Caco-2 (cell line): Measurements from ENCODE around the gene GDPD4. TPM values are rescaled to one million over a fixed set of nuclear protein-coding genes. Genes with fewer than 3 reads are reported as not detected.
A peak's percentile ranks its signal among the peaks of the same experiment; 100 is the strongest.

Experiments
- BruUV-seq: library from RNA; stranded (reverse); fragments of 400-500 nt; replicated peaks from 2 replicates; lab custom pipeline; 2021; lab: Mats Ljungman, UMichigan
- CTCF ChIA-PET: fragments of 300-600 bp; sonication (Branson Sonifier 250); formaldehyde crosslinking; loops from one replicate; lab custom pipeline; 2022; ENCODE audit warnings: antibody characterized with exemption; lab: Charles Lee
- POLR2A ChIA-PET: fragments of 300-600 bp; sonication (Branson Sonifier 250); formaldehyde crosslinking; loops from one replicate; lab custom pipeline; 2022; ENCODE audit warnings: antibody characterized with exemption; lab: Charles Lee
- DNase-seq, 2 experiments: peaks; one replicate each; pipeline versions ENCODE4 v3.0.0 to v3.0.0-alpha.2; 2020 to 2022
- H3K27me3 ChIP-seq: replicated peaks from 2 replicates; pipeline ENCODE4 v1.6.0; 2011; ENCODE audit warnings: low read length; ENCODE audit not compliant: control insufficient read depth, insufficient read depth
- H3K36me3 ChIP-seq: 2 replicates; pipeline ENCODE4 v1.5.1; 2011; ENCODE audit warnings: low read length; ENCODE audit not compliant: control insufficient read depth, insufficient read depth
- H3K4me1 ChIP-seq: fragments of 250-450 bp; sonication (Bioruptor Pico); 2 replicates; pipeline ENCODE4 v1.5.1; 2020; ENCODE audit warnings: mild to moderate bottlenecking
- H3K4me3 ChIP-seq: 2 replicates; pipeline ENCODE4 v1.5.1; 2011; ENCODE audit warnings: low read depth, mild to moderate bottlenecking, control low read depth, low read length
- H3K9me3 ChIP-seq: fragments of 250-450 bp; sonication (Bioruptor Pico); 2 replicates; pipeline ENCODE4 v1.5.1; 2020; ENCODE audit warnings: mild to moderate bottlenecking, moderate library complexity
- H3K27ac Mint-ChIP-seq: one replicate; pipeline ENCODE4 v1.8.0; 2022; ENCODE audit warnings: mixed read lengths; ENCODE audit not compliant: unreplicated experiment
- H3K27me3 Mint-ChIP-seq: one replicate; pipeline ENCODE4 v1.8.0; 2022; ENCODE audit warnings: mixed read lengths; ENCODE audit not compliant: insufficient read depth, unreplicated experiment
- H3K36me3 Mint-ChIP-seq: one replicate; pipeline ENCODE4 v1.8.0; 2022; ENCODE audit warnings: mild to moderate bottlenecking, mixed read lengths; ENCODE audit not compliant: insufficient read depth, unreplicated experiment
- H3K4me1 Mint-ChIP-seq: one replicate; pipeline ENCODE4 v1.8.0; 2022; ENCODE audit warnings: low read depth, mixed read lengths; ENCODE audit not compliant: unreplicated experiment
- H3K4me3 Mint-ChIP-seq: one replicate; pipeline ENCODE4 v1.8.0; 2022; ENCODE audit warnings: mild to moderate bottlenecking, moderate library complexity, mixed read lengths; ENCODE audit not compliant: unreplicated experiment
- H3K9me3 Mint-ChIP-seq: one replicate; pipeline ENCODE4 v1.8.0; 2022; ENCODE audit warnings: mixed read lengths; ENCODE audit not compliant: unreplicated experiment
- intact Hi-C: fragments of 100-400 bp; cut with micrococcal nuclease; formaldehyde crosslinking; loops from one replicate; pipeline ENCODE4 v1.10.0; 2022; ENCODE audit not compliant: unreplicated experiment
- total RNA-seq: library from RNA; stranded (reverse); gene quantifications from 2 replicates; pipeline ENCODE4 v1.2.3, GENCODE V29; 2022
- TF ChIP-seq, protein P1 (sequence below), 2 experiments: fragments of 200-600 bp in 1 of 2; IDR thresholded peaks; 1 replicate in 1 of 2; 2 replicates in 1 of 2; pipeline versions ENCODE4 v1.5.1 to v1.8.0; 2011 to 2022; ENCODE audit warnings: antibody characterized with exemption in 1 of 2, control low read depth in 1 of 2, inconsistent platforms in 1 of 2, low read depth in 1 of 2, low read length in 1 of 2, mild to moderate bottlenecking in 1 of 2, moderate library complexity in 1 of 2; ENCODE audit not compliant: insufficient read depth in 1 of 2, severe bottlenecking in 1 of 2, unreplicated experiment in 1 of 2

Gene GDPD4
- total RNA-seq, 1 experiment from 2014 or later, result not detected

GRCh38 chr11:77215106-77215505 is 86.4 kb downstream of the GDPD4 start:
- Histone ChIP-seq H3K4me3 (no peak overlapping the region), H3K9me3 (no peaks in the 10 kb centered on the region), H3K36me3 (no peaks in the 10 kb centered on the region), H3K27me3 (no peaks in the 10 kb centered on the region; the same call in 1 of the 2 replicates), H3K4me1 (no peaks in the 10 kb centered on the region)
- Mint-ChIP-seq H3K4me3 (no peak overlapping the region), H3K27ac (no peak overlapping the region), H3K36me3 (no peaks in the 10 kb centered on the region), H3K4me1 (no peaks in the 10 kb centered on the region), H3K27me3 (peaks cover 1% of the 10 kb centered on the region), H3K9me3 (no peaks in the 10 kb centered on the region)
- ChIA-PET CTCF (no interaction called here), POLR2A (no interaction called here)
- DNase-seq, result no peak
- TF ChIP-seq, protein P1, sequence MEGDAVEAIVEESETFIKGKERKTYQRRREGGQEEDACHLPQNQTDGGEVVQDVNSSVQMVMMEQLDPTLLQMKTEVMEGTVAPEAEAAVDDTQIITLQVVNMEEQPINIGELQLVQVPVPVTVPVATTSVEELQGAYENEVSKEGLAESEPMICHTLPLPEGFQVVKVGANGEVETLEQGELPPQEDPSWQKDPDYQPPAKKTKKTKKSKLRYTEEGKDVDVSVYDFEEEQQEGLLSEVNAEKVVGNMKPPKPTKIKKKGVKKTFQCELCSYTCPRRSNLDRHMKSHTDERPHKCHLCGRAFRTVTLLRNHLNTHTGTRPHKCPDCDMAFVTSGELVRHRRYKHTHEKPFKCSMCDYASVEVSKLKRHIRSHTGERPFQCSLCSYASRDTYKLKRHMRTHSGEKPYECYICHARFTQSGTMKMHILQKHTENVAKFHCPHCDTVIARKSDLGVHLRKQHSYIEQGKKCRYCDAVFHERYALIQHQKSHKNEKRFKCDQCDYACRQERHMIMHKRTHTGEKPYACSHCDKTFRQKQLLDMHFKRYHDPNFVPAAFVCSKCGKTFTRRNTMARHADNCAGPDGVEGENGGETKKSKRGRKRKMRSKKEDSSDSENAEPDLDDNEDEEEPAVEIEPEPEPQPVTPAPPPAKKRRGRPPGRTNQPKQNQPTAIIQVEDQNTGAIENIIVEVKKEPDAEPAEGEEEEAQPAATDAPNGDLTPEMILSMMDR (IDR thresholded peaks at IDR 0.05; ENCODE audit: insufficient read depth in 1 of 2, low read depth in 1 of 2, low read length in 1 of 2, severe bottlenecking in 1 of 2, unreplicated experiment in 1 of 2), result no peak
- BruUV-seq, result no TSS peak
- intact Hi-C loops, result no loop called here

DNA sequence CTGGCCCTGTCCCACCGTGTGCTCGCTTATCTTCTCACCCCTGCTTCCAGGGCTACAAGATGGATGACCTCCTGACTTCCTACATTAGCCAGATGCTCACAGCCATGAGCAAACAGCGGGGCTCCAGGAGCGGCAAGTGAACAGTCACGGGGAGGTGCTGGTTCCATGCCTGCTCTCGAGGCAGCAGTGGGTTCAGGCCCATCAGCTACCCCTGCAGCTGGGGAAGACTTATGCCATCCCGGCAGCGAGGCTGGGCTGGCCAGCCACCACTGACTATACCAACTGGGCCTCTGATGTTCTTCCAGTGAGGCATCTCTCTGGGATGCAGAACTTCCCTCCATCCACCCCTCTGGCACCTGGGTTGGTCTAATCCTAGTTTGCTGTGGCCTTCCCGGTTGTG is 86.9 kb downstream of the GDPD4 start:
- TF ChIP-seq, protein P1 (IDR thresholded peaks at IDR 0.05; ENCODE audit: insufficient read depth in 1 of 2, low read depth in 1 of 2, low read length in 1 of 2, severe bottlenecking in 1 of 2, unreplicated experiment in 1 of 2), result no peak
- CTCF ChIA-PET, result no interaction called here
- H3K27ac Mint-ChIP-seq, result no peak overlapping the region
- POLR2A ChIA-PET, result no interaction called here
- no TSS peak for BruUV-seq
- no peaks in the 10 kb centered on the region for H3K36me3 Mint-ChIP-seq
- intact Hi-C loops, result no loop called here
- H3K9me3 Mint-ChIP-seq, result no peaks in the 10 kb centered on the region
- H3K27me3 ChIP-seq, result no peaks in the 10 kb centered on the region; the same call in 1 of the 2 replicates
- no peaks in the 10 kb centered on the region for H3K4me1 Mint-ChIP-seq
- H3K9me3 ChIP-seq, result no peaks in the 10 kb centered on the region
- no peak overlapping the region for H3K4me3 ChIP-seq
- no peak for DNase-seq
- H3K36me3 ChIP-seq, result no peaks in the 10 kb centered on the region
- no peak overlapping the region for H3K4me3 Mint-ChIP-seq
- H3K4me1 ChIP-seq, result no peaks in the 10 kb centered on the region
- H3K27me3 Mint-ChIP-seq, result no peaks in the 10 kb centered on the region

DNA sequence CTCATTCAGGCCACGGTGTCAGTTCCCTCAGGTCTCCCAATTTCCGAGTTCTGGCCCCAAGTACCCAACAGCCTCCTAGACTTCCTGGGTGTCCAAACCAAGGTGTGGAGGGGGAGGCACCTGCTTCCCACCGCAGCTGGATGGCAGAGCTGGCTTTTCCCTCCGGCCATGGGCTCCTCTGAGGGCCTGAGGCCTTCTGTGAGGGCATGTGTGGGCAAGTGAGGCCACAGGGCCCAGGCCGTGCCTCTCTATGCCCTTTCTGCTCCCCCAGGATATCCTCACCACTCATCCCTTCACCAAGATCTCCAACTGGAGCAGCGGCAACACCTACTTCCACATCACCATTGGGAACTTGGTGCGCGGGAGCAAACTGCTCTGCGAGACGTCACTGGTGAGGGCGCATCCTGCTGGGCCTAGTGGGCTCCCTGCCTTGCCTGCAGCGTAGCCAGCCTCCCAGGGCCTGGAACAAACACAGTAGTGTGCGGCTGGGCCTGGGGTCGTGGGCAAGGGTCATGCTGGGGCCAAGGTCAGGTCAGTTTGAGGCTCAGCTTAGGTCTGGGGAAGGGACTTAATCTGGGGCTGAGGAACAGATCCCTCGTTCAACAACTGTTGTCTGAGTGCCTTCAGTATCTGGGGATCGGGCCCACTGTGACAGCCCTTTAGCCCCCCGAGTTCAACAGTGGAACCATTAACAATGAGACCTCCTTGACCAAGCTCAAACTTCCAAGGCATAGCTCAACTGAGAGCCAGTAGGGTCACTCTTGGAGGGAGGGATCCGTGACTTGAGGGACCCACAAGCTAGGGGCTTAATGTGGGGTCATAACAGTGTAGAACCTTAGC is 87.7 kb downstream of the GDPD4 start:
- peak in 1 of 2 experiments; percentile 1 for DNase-seq
- no peaks in the 10 kb centered on the region for H3K27me3 Mint-ChIP-seq
- Histone ChIP-seq H3K27me3 (no peaks in the 10 kb centered on the region; the same call in 1 of the 2 replicates), H3K4me1 (no peaks in the 10 kb centered on the region), H3K9me3 (no peaks in the 10 kb centered on the region), H3K36me3 (no peaks in the 10 kb centered on the region), H3K4me3 (no peak overlapping the region)
- intact Hi-C loops, result no loop called here
- TF ChIP-seq, protein P1 (IDR thresholded peaks at IDR 0.05; ENCODE audit: insufficient read depth in 1 of 2, low read depth in 1 of 2, low read length in 1 of 2, severe bottlenecking in 1 of 2, unreplicated experiment in 1 of 2), result no peak
- H3K36me3 Mint-ChIP-seq, result no peaks in the 10 kb centered on the region
- H3K4me1 Mint-ChIP-seq, result no peaks in the 10 kb centered on the region
- CTCF ChIA-PET, result no interaction called here
- H3K27ac Mint-ChIP-seq, result no peak overlapping the region
- no peaks in the 10 kb centered on the region for H3K9me3 Mint-ChIP-seq
- no TSS peak for BruUV-seq
- POLR2A ChIA-PET, result no interaction called here
- no peak overlapping the region for H3K4me3 Mint-ChIP-seq
